ENCODE data around the gene RGS16. TPM values are rescaled to one million over a fixed set of nuclear protein-coding genes. Genes with fewer than 3 reads are reported as not detected.
A peak's percentile ranks its signal among the peaks of the same experiment; 100 is the strongest.

RGS16 gene
- total and polyA plus RNA-seq, 2 of the 13 experiments (the other 11 are each of a cell fraction or from before 2014, with no cell fraction given) = not detected

DNA sequence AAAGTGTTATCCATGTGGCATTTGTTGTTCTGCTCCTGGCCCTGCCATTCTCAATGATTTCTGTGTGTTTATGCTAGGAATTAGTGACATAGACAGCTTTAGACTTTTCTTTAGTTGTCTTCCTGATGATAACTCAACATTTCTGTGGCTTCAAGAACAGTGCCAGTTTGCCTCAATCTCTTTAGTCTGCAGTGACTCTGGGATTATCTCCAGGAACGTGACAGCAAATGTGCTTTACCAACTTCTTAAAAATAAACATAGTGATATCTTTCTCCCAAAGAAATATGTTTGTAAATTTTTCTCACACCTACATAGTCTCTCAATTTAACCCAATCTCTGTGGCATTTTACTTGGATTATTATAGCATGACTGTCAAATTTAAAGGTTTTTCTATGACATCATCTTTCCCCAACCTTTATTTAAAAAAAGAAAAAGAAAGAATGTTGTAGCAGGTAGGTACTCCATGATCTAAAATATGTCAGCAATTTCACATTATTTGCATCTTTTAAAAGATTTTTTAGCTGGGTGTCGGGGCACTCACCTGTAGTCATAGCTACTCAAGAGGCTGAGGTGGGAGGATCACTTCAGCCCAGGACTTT, 39.7 kb downstream of the RGS16 start:
- FAIRE-seq = no peak
- Histone ChIP-seq H3K27ac (ENCODE audit: extremely low read length, insufficient read depth, low read length) (no peak overlapping the region), H3K4me2 (ENCODE audit: low read depth, low read length) (no peak overlapping the region), H3K79me2 (ENCODE audit: insufficient read depth, low read length) (no peaks in the 10 kb centered on the region), H3K9me3 (ENCODE audit: low read length) (no peaks in the 10 kb centered on the region), H3K27me3 (ENCODE audit: control insufficient read depth in 1 of 2, insufficient read depth in 2 of 2, low read length in 2 of 2) (no peaks in the 10 kb centered on the region; a peak in 1 of 5 replicates), H4K20me1 (ENCODE audit: insufficient read depth, low read length) (no peaks in the 10 kb centered on the region), H3K9ac (ENCODE audit: insufficient read depth, low read depth, low read length) (no peak overlapping the region), H3K36me3 (replicated peaks in 1 of 2; ENCODE audit: control insufficient read depth in 1 of 2, insufficient read depth in 2 of 2, low read length in 2 of 2) (no peaks in the 10 kb centered on the region), H2AFZ (ENCODE audit: low read length) (no peak overlapping the region), H3K4me3 (replicated peaks in 1 of 3; ENCODE audit: insufficient read depth in 1 of 3, low read depth in 2 of 3, low read length in 3 of 3) (no peak overlapping the region), H3K4me1 (ENCODE audit: insufficient read depth, low read length) (no peaks in the 10 kb centered on the region)
- no peak for ATAC-seq
- ChIA-PET POLR2A (no interaction called here), CTCF (ENCODE audit: low intra/inter-chr PET ratio, low total read pairs) (no interaction called here)
- no TSS peak for BruUV-seq (replicated peaks)
- in situ Hi-C loops (cut with HindIII; ENCODE audit: extremely low pct_ligation_motif_present, low pct_unique_long_range_greater_than_20kb) (no loop called here), intact Hi-C loops (cut with micrococcal nuclease; ENCODE audit: unreplicated experiment) (no loop called here)
- no peak for DNase-seq (ENCODE audit: low spot score)
- 15% methylated on average over 2 of the region's 2 CpGs for WGBS (ENCODE audit: low lambda C conversion rate)
- TF ChIP-seq SSRP1 (CRISPR knock-in tag; IDR thresholded peaks at IDR 0.05) = no peak
- no peak for TF ChIP-seq ESRRA (CRISPR knock-in tag; IDR thresholded peaks at IDR 0.05; ENCODE audit: low read depth)
- no peak for TF ChIP-seq CAMTA2 (CRISPR knock-in tag; IDR thresholded peaks at IDR 0.05; ENCODE audit: borderline replicate concordance)
- TF ChIP-seq HNRNPH1 (optimal IDR thresholded peaks at IDR 0.05; ENCODE audit: low read depth, low read length) = no peak
- no peak for TF ChIP-seq PPARG (CRISPR knock-in tag; conservative IDR thresholded peaks at IDR 0.05)
- TF ChIP-seq ATF7 (IDR thresholded peaks at IDR 0.05) = peak; percentile 70
- no peak for TF ChIP-seq ATF7 (CRISPR knock-in tag; IDR thresholded peaks at IDR 0.05)
- TF ChIP-seq ZNF142 (CRISPR knock-in tag; IDR thresholded peaks at IDR 0.05) = no peak
- no peak for TF ChIP-seq ZNF3 (CRISPR knock-in tag; IDR thresholded peaks at IDR 0.05)
- TF ChIP-seq ZNF776 (CRISPR knock-in tag; IDR thresholded peaks at IDR 0.05) = no peak
- TF ChIP-seq ZNF710 (CRISPR knock-in tag; IDR thresholded peaks at IDR 0.05; ENCODE audit: borderline replicate concordance) = no peak
- TF ChIP-seq ARNT (IDR thresholded peaks at IDR 0.05) = no peak
- TF ChIP-seq IRX3 (CRISPR knock-in tag; IDR thresholded peaks at IDR 0.05; ENCODE audit: borderline replicate concordance, low read depth) = no peak
- no peak for TF ChIP-seq NCOR1 (IDR thresholded peaks at IDR 0.05; ENCODE audit: borderline replicate concordance, low read length)
